Ishikawa (cell line): ENCODE data around the gene PKNOX2.

ENCODE experiments used
- EGR1 ChIP-seq: IDR thresholded peaks from 2 replicates; pipeline ENCODE4 v1.6.1; 2012
- EP300 ChIP-seq: IDR thresholded peaks from 2 replicates; pipeline ENCODE4 v1.6.1; 2012; ENCODE audit warnings: borderline replicate concordance
- NFIC ChIP-seq: IDR thresholded peaks from 2 replicates; pipeline ENCODE4 v1.6.1; 2012
- TAF1 ChIP-seq: IDR thresholded peaks from 2 replicates; pipeline ENCODE4 v1.6.1; 2012; ENCODE audit warnings: low read depth, mild to moderate bottlenecking
- YY1 ChIP-seq: IDR thresholded peaks from 2 replicates; pipeline ENCODE4 v1.6.1; 2012; ENCODE audit warnings: low read depth

GRCh38 chr11:125250318-125251213 lies 86.0 kb downstream of the PKNOX2 start:
- TF ChIP-seq EGR1 = no peak
- TF ChIP-seq TAF1 = no peak
- no peak for TF ChIP-seq NFIC
- no peak for TF ChIP-seq EP300
- TF ChIP-seq YY1 = no peak
